Midbrain (tissue), 1 donor: ENCODE data around the gene LAMA3.

Source experiments
- DNase-seq: peaks from one replicate; lab custom pipeline; 2025; lab: John Stamatoyannopoulos, UW

The LAMA3 gene

GRCh38 chr18:24000613-24001490 lies 311.6 kb downstream of the LAMA3 start:
- DNase-seq, result no peak

GRCh38 chr18:24002479-24002878 lies 313.2 kb downstream of the LAMA3 start:
- no peak for DNase-seq

GRCh38 chr18:24003288-24003687 lies 314.0 kb downstream of the LAMA3 start:
- DNase-seq, result no peak

GRCh38 chr18:24003903-24004640 lies 314.8 kb downstream of the LAMA3 start:
- no peak for DNase-seq
